Breast epithelium (tissue), 4 donors: ENCODE data around the gene LYL1. TPM values are rescaled to one million over a fixed set of nuclear protein-coding genes. Genes with fewer than 3 reads are reported as not detected.

Experiments
- DNase-seq, 2 donors: peaks; one replicate each; pipeline ENCODE4 v3.0.0-alpha.2; 2019; ENCODE audit warnings: low spot score in 2 of 2
- H3K27ac ChIP-seq, 2 donors: fragments of 200-600 bp; sonication (generic) in 1 of 2; one replicate each; pipeline ENCODE4 v1.5.1; 2016 to 2019; ENCODE audit warnings: mild to moderate bottlenecking in 1 of 2
- H3K27me3 ChIP-seq, 2 donors: fragments of 200-600 bp; sonication (generic) in 1 of 2; one replicate each; pipeline versions ENCODE4 v1.5.1 to v1.6.0; 2017 to 2019; ENCODE audit warnings: control low read depth in 1 of 2, mild to moderate bottlenecking in 1 of 2
- H3K36me3 ChIP-seq: fragments of 200-600 bp; one replicate; pipeline ENCODE4 v1.5.1; 2019
- H3K4me1 ChIP-seq, 2 donors: fragments of 200-600 bp; sonication (generic); one replicate each; pipeline ENCODE4 v1.5.1; 2016 to 2019; ENCODE audit warnings: control low read depth in 1 of 2
- H3K4me3 ChIP-seq, 3 donors: fragments of 200-600 bp; sonication (generic); 1 replicate in 2 of 3; 2 replicates in 1 of 3; pipeline ENCODE4 v1.5.1; 2016 to 2019; ENCODE audit warnings: mild to moderate bottlenecking in 3 of 3, moderate library complexity in 2 of 3
- H3K9me3 ChIP-seq, 2 donors: fragments of 200-600 bp; sonication (generic) in 1 of 2; one replicate each; pipeline ENCODE4 v1.5.1; 2016 to 2019; ENCODE audit warnings: control low read depth in 1 of 2
- CTCF ChIP-seq, 3 donors: fragments of 450-650 bp; IDR thresholded peaks; one replicate each; pipeline ENCODE4 v1.5.1; 2016 to 2017; ENCODE audit warnings: antibody characterized with exemption in 3 of 3, mild to moderate bottlenecking in 3 of 3, moderate library complexity in 3 of 3
- POLR2A ChIP-seq: fragments of 450-650 bp; IDR thresholded peaks from one replicate; pipeline ENCODE4 v1.6.1; 2016; ENCODE audit warnings: antibody characterized with exemption, mild to moderate bottlenecking, moderate library complexity
- POLR2AphosphoS5 ChIP-seq, 3 donors: sonication (generic); formaldehyde crosslinking; IDR thresholded peaks; one replicate each; pipeline ENCODE4 v1.6.1; 2017; ENCODE audit warnings: antibody characterized with exemption in 3 of 3
- intact Hi-C: fragments of 100-400 bp; cut with DNase I; formaldehyde crosslinking; loops from one replicate; pipeline ENCODE4 v1.15.1; 2023; ENCODE audit warnings: low total_unique reads
- total RNA-seq, 3 donors: library from RNA; depleted of rRNA; stranded (reverse); fragments of >200 nt; gene quantifications; one replicate each; pipeline ENCODE4 v1.1.0, GENCODE V29; 2016

LYL1 gene
- total RNA-seq, 3 donors from 2014 or later, result 7.0 to 21.0 (median 9.2) TPM

GRCh38 chr19:13064092-13064489, 38.6 kb downstream of the LYL1 start:
- Histone ChIP-seq H3K27ac (peak overlapping the region; percentile 56 to 69), H3K4me1 (peaks cover 16 to 65% of the 10 kb centered on the region in 2 donors), H3K9me3 (no peaks in the 10 kb centered on the region), H3K4me3 (no peak overlapping the region), H3K36me3 (no peaks in the 10 kb centered on the region), H3K27me3 (no peaks in the 10 kb centered on the region)
- no peak for DNase-seq
- intact Hi-C loops, result no loop called here
- TF ChIP-seq CTCF (IDR thresholded peaks at IDR 0.05) (no peak), POLR2A (no peak), POLR2AphosphoS5 (IDR thresholded peaks at IDR 0.05) (no peak)

GRCh38 chr19:13063461-13064091, 39.1 kb downstream of the LYL1 start:
- intact Hi-C loops, result no loop called here
- DNase-seq, result no peak
- no peak for TF ChIP-seq POLR2AphosphoS5 (IDR thresholded peaks at IDR 0.05)
- TF ChIP-seq POLR2A, result no peak
- no peak for TF ChIP-seq CTCF (IDR thresholded peaks at IDR 0.05)
- H3K36me3 ChIP-seq, result no peaks in the 10 kb centered on the region
- no peaks in the 10 kb centered on the region for H3K27me3 ChIP-seq
- H3K4me1 ChIP-seq, result peaks cover 16 to 66% of the 10 kb centered on the region in 2 donors
- peak overlapping the region; percentile 56 to 69 for H3K27ac ChIP-seq
- H3K9me3 ChIP-seq, result no peaks in the 10 kb centered on the region
- H3K4me3 ChIP-seq, result no peak overlapping the region

GRCh38 chr19:13062317-13062716, 40.3 kb downstream of the LYL1 start:
- no peak overlapping the region for H3K4me3 ChIP-seq
- intact Hi-C loops, result no loop called here
- no peaks in the 10 kb centered on the region for H3K27me3 ChIP-seq
- no peak for TF ChIP-seq POLR2A
- no peak for TF ChIP-seq POLR2AphosphoS5 (IDR thresholded peaks at IDR 0.05)
- no peak for TF ChIP-seq CTCF (IDR thresholded peaks at IDR 0.05)
- H3K27ac ChIP-seq, result peak overlapping the region; percentile 69
- peaks cover 21 to 73% of the 10 kb centered on the region in 2 donors for H3K4me1 ChIP-seq
- no peaks in the 10 kb centered on the region for H3K36me3 ChIP-seq
- H3K9me3 ChIP-seq, result no peaks in the 10 kb centered on the region
- DNase-seq, result no peak

GRCh38 chr19:13060964-13061927, 41.4 kb downstream of the LYL1 start:
- peak overlapping the region; percentile 69 to 88 for H3K27ac ChIP-seq
- intact Hi-C loops, result no loop called here
- no peaks in the 10 kb centered on the region for H3K36me3 ChIP-seq
- no peak for TF ChIP-seq POLR2A
- peak; percentile 58 to 65 (median 59) for TF ChIP-seq POLR2AphosphoS5 (IDR thresholded peaks at IDR 0.05)
- TF ChIP-seq CTCF (IDR thresholded peaks at IDR 0.05), result peak; percentile 91 to 97 (median 96)
- peak overlapping the region; percentile 35 to 72 (median 47) for H3K4me3 ChIP-seq
- peaks cover 31 to 74% of the 10 kb centered on the region in 2 donors for H3K4me1 ChIP-seq
- peak; percentile 66 to 80 for DNase-seq
- no peaks in the 10 kb centered on the region for H3K9me3 ChIP-seq
- H3K27me3 ChIP-seq, result no peaks in the 10 kb centered on the region
